GM19463 (cell line): ENCODE data around the gene TGM4.
A peak's percentile ranks its signal among the peaks of the same experiment; 100 is the strongest.

ENCODE experiments used
- ATAC-seq: cut with Tn5 transposase; IDR thresholded peaks from one replicate; pipeline ENCODE4 v1.9.1; 2021; ENCODE audit warnings: mild to moderate bottlenecking, moderate library complexity; ENCODE audit not compliant: unreplicated experiment

The TGM4 gene

DNA sequence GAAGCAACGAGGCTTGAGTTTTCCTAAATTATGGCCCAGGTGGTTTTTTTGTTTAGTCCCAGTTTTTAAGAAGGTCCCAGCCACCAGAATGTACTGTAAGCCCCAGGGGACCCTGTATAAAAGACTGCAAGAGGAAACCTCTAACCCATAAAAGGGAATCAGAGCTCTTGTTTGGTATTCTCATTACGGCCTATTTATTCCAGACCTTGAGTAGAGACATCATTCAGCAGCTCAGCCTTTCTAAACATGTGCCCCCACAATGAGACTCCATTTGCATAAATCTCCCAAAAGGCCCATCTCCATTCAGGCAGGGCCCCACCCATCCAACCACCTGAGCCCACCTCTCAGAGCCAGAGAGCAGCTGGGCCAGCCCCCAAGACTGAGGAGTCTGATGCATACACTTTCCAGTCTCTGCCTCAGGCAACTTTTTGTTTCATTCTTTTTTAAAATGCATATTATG, 75.9 kb downstream of the TGM4 start:
- ATAC-seq: no peak

DNA sequence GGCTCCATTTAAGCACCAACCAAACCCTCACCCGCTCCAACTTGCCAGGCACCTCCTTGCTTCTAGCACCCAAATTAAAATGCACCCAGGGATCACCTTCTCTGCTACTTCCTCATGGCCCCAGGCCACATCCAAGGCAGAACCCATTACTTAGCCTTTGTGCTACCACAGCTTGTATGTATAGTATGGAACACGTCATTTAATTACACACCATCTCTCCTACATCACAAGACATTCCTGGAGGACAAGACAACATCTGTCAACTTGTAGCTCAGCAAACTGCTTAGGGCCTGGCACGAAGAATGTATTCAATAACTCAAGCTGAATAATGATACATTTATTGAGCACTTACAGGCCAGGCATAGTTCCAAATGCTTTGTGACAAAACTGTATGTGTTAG, 78.3 kb downstream of the TGM4 start:
- no peak for ATAC-seq

DNA sequence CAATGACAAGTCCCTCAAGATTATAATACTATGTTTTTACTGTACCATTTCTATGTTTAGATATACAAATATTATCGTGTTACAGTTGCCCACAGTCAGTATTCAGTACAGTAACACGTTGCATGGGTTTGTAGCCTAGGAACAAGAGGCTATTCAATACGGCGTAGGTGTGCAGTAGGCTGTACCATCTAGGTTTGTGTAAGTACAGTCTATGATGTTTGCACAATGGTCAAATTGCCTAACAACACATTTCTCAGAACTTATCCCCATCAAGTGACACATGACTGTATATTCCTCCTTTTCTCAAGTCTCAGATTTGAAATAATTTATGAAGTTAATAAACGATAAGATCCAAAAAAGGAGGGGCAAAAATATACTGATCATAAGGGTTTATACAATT, 79.9 kb downstream of the TGM4 start:
- ATAC-seq: no peak

DNA sequence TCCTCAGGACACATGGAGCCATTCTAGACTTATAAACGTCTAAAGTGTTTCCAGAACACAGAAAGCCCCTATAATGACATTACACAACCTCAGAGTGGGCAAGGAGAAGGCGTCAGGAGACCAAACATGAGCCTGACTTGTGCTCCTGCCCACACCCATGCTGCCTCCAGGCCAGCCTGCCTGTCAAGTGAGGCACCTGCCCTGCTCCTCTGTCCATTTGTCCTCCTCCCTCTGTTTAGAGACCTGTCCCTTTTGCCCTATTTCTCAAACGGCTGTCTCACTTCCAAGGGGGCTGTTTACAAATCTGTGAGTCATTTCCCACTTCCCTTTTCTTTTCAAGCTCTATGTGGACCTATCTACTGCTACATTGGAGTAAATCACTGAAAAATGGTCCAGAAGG, 80.6 kb downstream of the TGM4 start:
- peak; percentile 77 for ATAC-seq

DNA sequence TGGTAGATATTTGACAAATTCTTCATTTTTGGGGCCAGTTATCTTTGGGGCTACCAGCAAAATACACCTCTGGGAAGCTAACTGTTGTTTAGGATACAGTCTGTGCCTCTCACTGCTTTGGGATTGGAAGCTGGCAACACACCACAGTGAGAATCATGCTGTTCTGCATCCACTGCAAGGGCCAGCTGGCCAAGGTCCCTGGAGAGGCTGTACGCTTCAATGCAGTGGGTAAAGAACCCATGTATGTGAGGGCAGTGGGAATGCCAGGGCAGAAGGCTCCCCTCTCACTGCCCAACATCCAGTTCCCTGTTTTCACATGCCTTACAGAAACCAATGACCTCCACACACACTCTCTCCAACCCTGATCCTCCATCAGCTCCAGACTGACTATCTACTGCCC, 81.5 kb downstream of the TGM4 start:
- no peak for ATAC-seq

DNA sequence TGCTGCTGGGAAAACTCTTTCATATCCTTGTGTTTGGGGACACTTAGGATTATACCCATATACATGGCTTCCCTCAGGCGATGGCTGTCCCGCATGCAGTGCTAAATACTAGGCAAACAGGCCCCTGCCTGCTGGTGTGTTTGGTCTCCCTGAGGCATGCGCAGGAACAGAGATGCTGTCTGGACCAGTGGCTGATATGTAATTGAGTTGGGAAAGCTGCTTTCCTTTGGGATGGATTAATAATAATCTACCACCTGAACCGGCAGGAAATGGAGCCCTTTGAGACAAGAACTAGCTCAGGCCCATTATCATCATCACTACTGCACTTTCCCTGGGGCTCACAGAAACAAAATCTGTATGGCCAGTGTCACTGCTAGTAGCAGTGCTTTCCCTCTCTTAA, 83.6 kb downstream of the TGM4 start:
- no peak for ATAC-seq

DNA sequence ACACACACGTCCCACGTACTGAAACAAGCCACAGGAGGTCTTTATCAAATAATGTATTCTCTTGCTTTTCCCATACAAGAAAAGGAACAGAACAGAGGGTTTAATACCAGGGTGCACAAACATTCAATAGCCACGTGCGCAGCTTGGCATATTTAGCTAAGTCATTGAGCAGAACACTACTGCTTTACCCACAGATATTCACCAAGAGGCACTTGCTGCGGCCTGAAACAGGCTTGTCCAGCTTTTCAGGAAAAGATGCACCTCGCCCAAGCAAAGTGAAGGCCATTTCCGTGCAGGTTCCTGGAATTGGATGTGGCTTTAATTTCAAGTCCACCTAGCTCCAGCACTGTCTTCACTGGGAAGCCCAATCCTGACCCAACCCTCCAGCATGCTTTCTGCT, 84.0 kb downstream of the TGM4 start:
- ATAC-seq: no peak

DNA sequence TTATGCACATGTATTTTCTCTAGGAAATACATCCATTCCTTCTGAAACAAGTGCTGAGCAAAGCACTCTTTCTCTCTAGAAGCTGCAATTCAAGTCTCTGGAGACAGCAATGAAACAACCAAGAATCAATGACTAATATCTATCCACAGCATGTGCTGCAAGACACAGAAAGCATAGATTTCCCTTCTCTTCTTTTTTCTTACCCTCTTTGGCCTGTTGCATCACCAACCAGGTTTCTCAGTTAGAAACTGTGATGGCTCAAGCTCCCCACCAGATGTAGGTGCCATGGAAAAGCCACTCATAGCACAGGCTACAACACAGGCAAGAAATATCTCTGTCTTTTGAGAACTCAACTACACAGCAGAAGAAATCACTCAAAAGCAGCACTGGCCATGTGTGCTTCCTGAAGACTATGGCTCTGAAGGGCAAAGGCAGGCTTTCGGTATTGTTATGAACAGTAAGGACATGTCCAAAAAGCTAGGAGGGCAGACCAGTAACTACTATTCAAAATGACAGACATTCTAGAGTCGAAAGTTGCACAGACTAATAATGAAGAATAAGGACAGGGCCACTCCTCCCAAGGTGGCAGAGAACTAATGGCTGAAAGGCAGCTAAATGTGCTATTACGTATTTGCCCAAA, 86.1 kb downstream of the TGM4 start:
- no peak for ATAC-seq

DNA sequence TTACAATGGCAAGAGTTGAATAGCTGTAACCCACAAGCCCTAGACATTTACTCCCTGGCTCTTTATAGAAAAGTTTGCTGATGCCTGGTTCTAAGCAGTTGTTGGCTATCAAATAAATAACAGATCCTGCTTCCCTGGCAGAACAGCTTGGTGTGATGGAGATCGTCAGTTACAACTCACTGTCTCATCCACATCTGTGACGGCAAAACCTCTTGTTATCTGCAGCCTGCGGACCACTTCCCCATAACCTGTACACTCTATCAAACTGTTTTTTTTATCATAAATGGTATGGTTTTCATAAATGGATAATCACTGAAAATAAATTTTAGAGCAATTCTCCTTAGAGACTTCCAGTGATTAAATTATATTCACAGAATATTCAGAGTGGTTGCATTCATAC, 87.5 kb downstream of the TGM4 start:
- no peak for ATAC-seq

DNA sequence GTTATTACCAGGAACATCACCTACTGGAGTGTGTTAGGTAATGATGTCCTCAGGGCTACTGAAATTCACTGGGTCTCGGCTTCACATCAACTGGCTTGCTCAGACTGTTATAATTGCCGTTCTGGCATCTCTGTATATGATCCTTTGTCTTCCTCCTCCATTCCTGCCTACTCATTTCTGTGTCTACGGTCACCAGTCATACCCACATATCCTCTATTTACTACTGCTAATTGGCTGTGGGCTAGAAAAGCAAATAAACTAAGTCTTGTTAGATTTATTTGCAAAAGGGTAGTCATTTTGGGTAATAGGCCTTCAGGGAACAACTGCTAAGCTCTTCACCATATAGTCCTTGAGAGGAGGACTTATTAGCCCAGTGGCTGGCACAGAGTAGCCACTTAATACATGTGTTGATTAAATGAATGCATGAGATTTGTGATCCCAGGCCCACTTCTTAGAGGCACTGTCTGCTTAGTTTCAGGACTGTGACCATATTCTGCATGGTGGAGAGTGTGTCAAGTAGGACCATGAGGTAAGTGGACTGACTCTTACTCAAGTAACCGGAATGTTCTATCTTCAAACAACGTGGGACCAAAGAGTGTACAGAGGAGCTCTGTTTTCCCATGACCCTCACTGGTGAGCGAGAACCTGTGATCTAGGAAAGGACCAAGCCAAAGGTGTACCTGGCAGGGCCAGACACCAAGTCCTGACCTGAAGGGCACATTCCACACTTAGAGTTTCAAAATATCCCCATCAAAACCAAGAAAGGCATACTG, 88.4 kb downstream of the TGM4 start:
- no peak for ATAC-seq

DNA sequence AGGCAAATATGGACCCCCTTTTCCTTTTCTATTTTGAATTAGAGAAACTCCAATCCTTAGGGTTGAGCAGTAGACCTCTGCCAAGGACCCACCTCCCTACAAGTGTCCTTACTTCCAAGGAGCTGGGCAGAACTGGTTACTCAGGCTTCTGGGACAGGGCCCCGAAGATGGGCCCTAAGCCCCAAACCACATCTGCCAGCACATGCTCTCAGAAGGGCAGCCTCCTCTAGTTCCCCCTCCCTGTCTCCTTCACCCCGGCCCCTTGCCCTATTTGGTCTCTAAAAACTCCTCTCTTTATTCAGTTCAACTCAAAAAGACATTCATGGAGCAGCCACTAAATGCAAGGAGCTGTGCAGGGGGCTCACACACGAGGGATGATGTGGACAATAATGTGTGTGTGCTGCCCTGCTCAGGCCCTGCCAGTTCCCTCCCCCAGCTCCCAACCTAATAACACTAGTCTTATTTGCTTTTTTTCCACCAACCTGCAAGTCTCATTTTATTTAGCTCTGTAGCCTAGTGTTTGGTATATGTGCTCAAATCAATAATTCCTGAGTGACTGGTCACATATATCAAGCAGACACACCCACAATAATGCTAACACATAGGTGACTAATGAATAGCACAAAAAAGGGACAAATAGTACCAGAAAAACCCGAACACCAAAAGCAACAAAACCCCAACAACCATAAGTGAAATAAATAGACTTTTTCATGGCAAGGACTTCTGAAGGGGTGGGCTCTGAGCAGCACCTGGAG, 89.3 kb downstream of the TGM4 start:
- ATAC-seq: no peak
